ENCODE results near the gene LRMDA. TPM values are rescaled to one million over a fixed set of nuclear protein-coding genes. Genes with fewer than 3 reads are reported as not detected.

LRMDA gene
- total RNA-seq, 1 experiment from 2014 or later, result not detected

GRCh38 chr10:76091926-76092325 is 660.5 kb downstream of the LRMDA start:
- Histone ChIP-seq H3K4me1 (ENCODE audit: low read length) (no peaks in the 10 kb centered on the region), H3K4me3 (ENCODE audit: low read length) (no peak overlapping the region), H2AFZ (ENCODE audit: low read length) (no peak overlapping the region), H3K79me2 (ENCODE audit: low read length) (no peaks in the 10 kb centered on the region), H3K4me2 (ENCODE audit: low read depth, low read length, poor library complexity, severe bottlenecking) (no peak overlapping the region), H4K20me1 (ENCODE audit: insufficient read depth, low read depth, low read length) (no peaks in the 10 kb centered on the region), H3K9me2 (replicated peaks; ENCODE audit: insufficient read depth, low read length) (no peaks in the 10 kb centered on the region), H3K9me3 (ENCODE audit: low read length) (no peaks in the 10 kb centered on the region), H3K27ac (ENCODE audit: low read length) (no peak overlapping the region), H3K27me3 (ENCODE audit: low read length) (0 out of 2 replicates have a peak, but pooled peaks cover 3% of the 10 kb centered on the region), H3K36me3 (ENCODE audit: insufficient read depth, low read length) (no peaks in the 10 kb centered on the region), H3K9ac (ENCODE audit: low read length) (no peak overlapping the region)
- no peak for DNase-seq

DNA sequence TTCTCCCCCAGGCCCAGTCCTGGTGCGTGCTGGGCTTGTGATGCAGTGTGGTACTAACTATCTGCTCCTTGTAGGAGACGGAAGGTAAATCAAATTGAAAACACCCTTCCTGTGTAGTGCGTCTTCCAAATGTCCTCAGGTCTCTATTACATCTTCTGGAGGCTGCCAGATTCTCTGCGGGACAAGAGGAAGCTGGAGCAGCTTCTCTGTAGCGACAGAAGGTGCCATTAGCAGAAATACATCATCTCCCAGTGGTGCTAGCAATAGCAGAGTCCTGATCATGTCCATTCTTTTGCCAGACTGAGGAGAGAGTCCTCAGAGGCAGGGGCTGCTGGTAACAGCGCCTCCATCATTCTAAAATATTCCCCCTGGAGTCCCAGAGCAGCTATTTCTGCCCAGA is 675.2 kb downstream of the LRMDA start:
- H3K36me3 ChIP-seq (ENCODE audit: insufficient read depth, low read length), result no peaks in the 10 kb centered on the region
- no peaks in the 10 kb centered on the region for H3K4me1 ChIP-seq (ENCODE audit: low read length)
- no peak overlapping the region for H3K4me2 ChIP-seq (ENCODE audit: low read depth, low read length, poor library complexity, severe bottlenecking)
- H3K27me3 ChIP-seq (ENCODE audit: low read length), result no peaks in the 10 kb centered on the region
- no peak for DNase-seq
- H4K20me1 ChIP-seq (ENCODE audit: insufficient read depth, low read depth, low read length), result no peaks in the 10 kb centered on the region
- H2AFZ ChIP-seq (ENCODE audit: low read length), result no peak overlapping the region
- no peaks in the 10 kb centered on the region for H3K9me2 ChIP-seq (replicated peaks; ENCODE audit: insufficient read depth, low read length)
- H3K9ac ChIP-seq (ENCODE audit: low read length), result no peak overlapping the region
- H3K4me3 ChIP-seq (ENCODE audit: low read length), result no peak overlapping the region
- H3K9me3 ChIP-seq (ENCODE audit: low read length), result no peaks in the 10 kb centered on the region
- no peaks in the 10 kb centered on the region for H3K79me2 ChIP-seq (ENCODE audit: low read length)
- H3K27ac ChIP-seq (ENCODE audit: low read length), result no peak overlapping the region

- H3K36me3 ChIP-seq (ENCODE audit: insufficient read depth, low read length), result no peaks in the 10 kb centered on the region
- no peaks in the 10 kb centered on the region for H3K27me3 ChIP-seq (ENCODE audit: low read length)
- H3K9me3 ChIP-seq (ENCODE audit: low read length), result no peaks in the 10 kb centered on the region
- H2AFZ ChIP-seq (ENCODE audit: low read length), result no peak overlapping the region
- H3K9me2 ChIP-seq (replicated peaks; ENCODE audit: insufficient read depth, low read length), result no peaks in the 10 kb centered on the region
- no peak overlapping the region for H3K9ac ChIP-seq (ENCODE audit: low read length)
- H3K4me1 ChIP-seq (ENCODE audit: low read length), result no peaks in the 10 kb centered on the region
- no peak overlapping the region for H3K27ac ChIP-seq (ENCODE audit: low read length)
- H3K4me3 ChIP-seq (ENCODE audit: low read length), result no peak overlapping the region
- no peak for DNase-seq
- H3K79me2 ChIP-seq (ENCODE audit: low read length), result no peaks in the 10 kb centered on the region
- H3K4me2 ChIP-seq (ENCODE audit: low read depth, low read length, poor library complexity, severe bottlenecking), result no peak overlapping the region
- H4K20me1 ChIP-seq (ENCODE audit: insufficient read depth, low read depth, low read length), result no peaks in the 10 kb centered on the region
These were observed 677.3 kb downstream of the LRMDA start for GRCh38 chr10:76108563-76109359.

- Histone ChIP-seq H3K79me2 (ENCODE audit: low read length) (no peaks in the 10 kb centered on the region), H3K9me2 (replicated peaks; ENCODE audit: insufficient read depth, low read length) (no peaks in the 10 kb centered on the region), H3K27me3 (ENCODE audit: low read length) (no peaks in the 10 kb centered on the region), H3K4me1 (ENCODE audit: low read length) (no peaks in the 10 kb centered on the region), H3K4me2 (ENCODE audit: low read depth, low read length, poor library complexity, severe bottlenecking) (no peak overlapping the region), H3K9me3 (ENCODE audit: low read length) (no peaks in the 10 kb centered on the region), H3K36me3 (ENCODE audit: insufficient read depth, low read length) (no peaks in the 10 kb centered on the region), H3K4me3 (ENCODE audit: low read length) (no peak overlapping the region), H3K27ac (ENCODE audit: low read length) (no peak overlapping the region), H2AFZ (ENCODE audit: low read length) (no peak overlapping the region), H4K20me1 (ENCODE audit: insufficient read depth, low read depth, low read length) (no peaks in the 10 kb centered on the region), H3K9ac (ENCODE audit: low read length) (no peak overlapping the region)
- DNase-seq, result no peak
These were observed 680.0 kb downstream of the LRMDA start for GRCh38 chr10:76111404-76111803.

DNA sequence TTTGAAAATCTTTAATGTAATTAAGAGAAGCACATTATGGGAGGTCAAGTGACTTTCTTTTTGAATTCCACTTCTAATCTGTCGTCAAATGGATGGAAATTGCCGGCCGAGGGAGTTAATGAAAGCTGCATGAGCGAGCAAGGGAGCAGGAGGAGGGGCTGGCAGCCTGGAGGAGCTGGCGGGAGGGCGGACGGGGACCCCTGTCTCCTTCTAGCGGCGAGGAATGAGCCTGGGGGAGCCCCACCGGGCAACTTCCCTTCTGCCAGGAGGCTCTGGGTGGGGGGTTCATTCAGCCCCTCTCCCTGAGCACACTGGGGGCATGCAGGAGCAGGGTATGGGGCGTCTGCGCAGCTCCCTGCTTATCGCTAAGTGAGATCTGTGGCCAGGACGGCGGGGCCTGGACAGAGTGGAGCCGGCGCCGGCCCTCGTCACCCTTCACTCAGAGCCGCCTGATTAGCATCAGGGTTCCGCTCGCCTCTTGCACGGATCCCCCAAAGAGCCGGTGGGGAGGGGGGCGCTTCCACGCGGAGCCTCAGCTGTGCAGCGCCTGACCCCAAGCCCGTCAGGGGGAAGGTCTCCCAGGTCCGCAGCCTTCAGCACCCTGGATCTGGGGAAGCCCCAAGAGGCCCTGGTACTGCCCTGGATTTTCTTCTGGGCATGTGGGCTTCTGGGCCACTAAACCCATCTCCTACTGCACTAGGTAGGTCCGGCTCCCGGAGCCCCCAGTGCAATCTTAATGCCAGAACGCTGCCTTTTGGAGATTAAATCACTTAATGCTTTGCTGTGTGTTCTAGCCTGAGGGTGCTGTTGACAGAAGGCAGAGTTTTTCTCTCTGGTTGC is 680.8 kb downstream of the LRMDA start:
- Histone ChIP-seq H3K9me2 (replicated peaks; ENCODE audit: insufficient read depth, low read length) (no peaks in the 10 kb centered on the region), H3K27ac (ENCODE audit: low read length) (no peak overlapping the region), H3K9me3 (ENCODE audit: low read length) (no peaks in the 10 kb centered on the region), H3K36me3 (ENCODE audit: insufficient read depth, low read length) (no peaks in the 10 kb centered on the region), H3K4me3 (ENCODE audit: low read length) (no peak overlapping the region), H2AFZ (ENCODE audit: low read length) (no peak overlapping the region), H3K27me3 (ENCODE audit: low read length) (no peaks in the 10 kb centered on the region), H3K4me1 (ENCODE audit: low read length) (no peaks in the 10 kb centered on the region), H3K79me2 (ENCODE audit: low read length) (no peaks in the 10 kb centered on the region), H4K20me1 (ENCODE audit: insufficient read depth, low read depth, low read length) (no peaks in the 10 kb centered on the region), H3K4me2 (ENCODE audit: low read depth, low read length, poor library complexity, severe bottlenecking) (no peak overlapping the region), H3K9ac (ENCODE audit: low read length) (no peak overlapping the region)
- DNase-seq, result no peak

- Histone ChIP-seq H3K9me3 (ENCODE audit: low read length) (no peaks in the 10 kb centered on the region), H3K9ac (ENCODE audit: low read length) (no peak overlapping the region), H3K36me3 (ENCODE audit: insufficient read depth, low read length) (no peaks in the 10 kb centered on the region), H4K20me1 (ENCODE audit: insufficient read depth, low read depth, low read length) (no peaks in the 10 kb centered on the region), H3K4me1 (ENCODE audit: low read length) (no peaks in the 10 kb centered on the region), H3K79me2 (ENCODE audit: low read length) (no peaks in the 10 kb centered on the region), H3K27me3 (ENCODE audit: low read length) (no peaks in the 10 kb centered on the region), H3K4me2 (ENCODE audit: low read depth, low read length, poor library complexity, severe bottlenecking) (no peak overlapping the region), H3K9me2 (replicated peaks; ENCODE audit: insufficient read depth, low read length) (no peaks in the 10 kb centered on the region), H3K4me3 (ENCODE audit: low read length) (no peak overlapping the region), H2AFZ (ENCODE audit: low read length) (no peak overlapping the region), H3K27ac (ENCODE audit: low read length) (no peak overlapping the region)
- no peak for DNase-seq
These were observed 681.4 kb downstream of the LRMDA start for GRCh38 chr10:76112826-76113150.

DNA sequence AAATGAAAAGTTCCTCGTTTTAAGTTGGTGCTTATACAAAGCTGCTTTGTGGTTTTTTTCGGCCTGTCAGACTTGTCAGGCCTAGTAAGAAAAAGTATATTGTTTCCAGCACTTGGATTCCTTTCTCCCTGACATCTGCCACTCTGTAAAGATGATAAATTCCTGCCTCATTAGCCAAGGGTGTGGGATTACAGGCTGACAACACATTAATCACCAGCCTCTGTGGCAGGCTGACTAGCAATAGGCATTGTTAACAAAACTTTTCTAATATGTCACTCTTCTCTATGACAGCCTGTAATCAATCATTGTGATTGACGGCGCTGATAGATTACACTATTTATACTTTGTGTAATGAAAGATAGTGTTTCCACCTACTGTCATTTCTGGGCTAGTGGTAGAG is 682.5 kb downstream of the LRMDA start:
- H3K36me3 ChIP-seq (ENCODE audit: insufficient read depth, low read length), result no peaks in the 10 kb centered on the region
- H3K4me1 ChIP-seq (ENCODE audit: low read length), result no peaks in the 10 kb centered on the region
- no peaks in the 10 kb centered on the region for H3K27me3 ChIP-seq (ENCODE audit: low read length)
- no peaks in the 10 kb centered on the region for H3K9me2 ChIP-seq (replicated peaks; ENCODE audit: insufficient read depth, low read length)
- no peak overlapping the region for H2AFZ ChIP-seq (ENCODE audit: low read length)
- H3K9ac ChIP-seq (ENCODE audit: low read length), result no peak overlapping the region
- H3K79me2 ChIP-seq (ENCODE audit: low read length), result no peaks in the 10 kb centered on the region
- H3K4me2 ChIP-seq (ENCODE audit: low read depth, low read length, poor library complexity, severe bottlenecking), result no peak overlapping the region
- H3K9me3 ChIP-seq (ENCODE audit: low read length), result no peaks in the 10 kb centered on the region
- no peaks in the 10 kb centered on the region for H4K20me1 ChIP-seq (ENCODE audit: insufficient read depth, low read depth, low read length)
- H3K4me3 ChIP-seq (ENCODE audit: low read length), result no peak overlapping the region
- DNase-seq, result no peak
- H3K27ac ChIP-seq (ENCODE audit: low read length), result no peak overlapping the region

GRCh38 chr10:76114581-76115001 is 683.2 kb downstream of the LRMDA start:
- H4K20me1 ChIP-seq (ENCODE audit: insufficient read depth, low read depth, low read length), result no peaks in the 10 kb centered on the region
- H3K9me3 ChIP-seq (ENCODE audit: low read length), result no peaks in the 10 kb centered on the region
- H3K27me3 ChIP-seq (ENCODE audit: low read length), result no peaks in the 10 kb centered on the region
- DNase-seq, result no peak
- H3K27ac ChIP-seq (ENCODE audit: low read length), result no peak overlapping the region
- H3K4me3 ChIP-seq (ENCODE audit: low read length), result no peak overlapping the region
- H3K4me2 ChIP-seq (ENCODE audit: low read depth, low read length, poor library complexity, severe bottlenecking), result no peak overlapping the region
- H3K79me2 ChIP-seq (ENCODE audit: low read length), result no peaks in the 10 kb centered on the region
- H3K36me3 ChIP-seq (ENCODE audit: insufficient read depth, low read length), result no peaks in the 10 kb centered on the region
- no peak overlapping the region for H2AFZ ChIP-seq (ENCODE audit: low read length)
- no peak overlapping the region for H3K9ac ChIP-seq (ENCODE audit: low read length)
- no peaks in the 10 kb centered on the region for H3K9me2 ChIP-seq (replicated peaks; ENCODE audit: insufficient read depth, low read length)
- no peaks in the 10 kb centered on the region for H3K4me1 ChIP-seq (ENCODE audit: low read length)
